A204.1 (cell line): ENCODE data around the gene OR8B4.
"Not testable (repeated sequence)": the region's sequence is repeated elsewhere in the genome, so short reads cannot be mapped to it uniquely, and the experiment has no call there.

Experiments
- FAIRE-seq: peaks from 2 replicates; lab custom pipeline; 2012; peaks lifted over from hg19 to GRCh38; lab: Jason Lieb, UNC

The OR8B4 gene, protein sequence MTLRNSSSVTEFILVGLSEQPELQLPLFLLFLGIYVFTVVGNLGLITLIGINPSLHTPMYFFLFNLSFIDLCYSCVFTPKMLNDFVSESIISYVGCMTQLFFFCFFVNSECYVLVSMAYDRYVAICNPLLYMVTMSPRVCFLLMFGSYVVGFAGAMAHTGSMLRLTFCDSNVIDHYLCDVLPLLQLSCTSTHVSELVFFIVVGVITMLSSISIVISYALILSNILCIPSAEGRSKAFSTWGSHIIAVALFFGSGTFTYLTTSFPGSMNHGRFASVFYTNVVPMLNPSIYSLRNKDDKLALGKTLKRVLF

DNA sequence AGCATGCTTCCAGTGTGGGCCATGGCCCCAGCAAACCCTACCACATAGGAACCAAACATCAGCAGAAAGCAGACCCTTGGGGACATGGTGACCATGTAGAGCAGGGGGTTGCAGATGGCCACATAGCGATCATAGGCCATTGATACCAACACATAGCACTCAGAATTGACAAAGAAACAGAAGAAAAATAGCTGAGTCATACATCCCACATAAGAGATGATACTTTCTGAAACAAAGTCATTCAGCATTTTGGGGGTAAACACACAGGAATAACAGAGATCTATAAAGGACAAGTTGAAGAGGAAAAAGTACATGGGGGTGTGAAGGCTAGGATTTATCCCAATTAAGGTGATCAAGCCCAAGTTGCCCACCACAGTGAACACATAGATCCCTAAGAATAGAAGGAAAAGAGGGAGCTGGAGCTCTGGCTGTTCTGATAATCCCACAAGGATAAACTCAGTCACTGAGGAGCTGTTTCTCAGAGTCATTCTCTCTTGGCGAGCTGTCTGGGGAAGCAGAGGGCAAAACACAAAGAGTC, at the start of gene OR8B4:
Gene OR8B4 (minus strand): TSS at position 488 of the 538 bp plus-strand sequence. CDS start 0 bp downstream, at position 488.
- no peak for FAIRE-seq

GRCh38 chr11:124474079-124474478, 49.4 kb upstream of the OR8B4 start:
- FAIRE-seq, result no peak

DNA sequence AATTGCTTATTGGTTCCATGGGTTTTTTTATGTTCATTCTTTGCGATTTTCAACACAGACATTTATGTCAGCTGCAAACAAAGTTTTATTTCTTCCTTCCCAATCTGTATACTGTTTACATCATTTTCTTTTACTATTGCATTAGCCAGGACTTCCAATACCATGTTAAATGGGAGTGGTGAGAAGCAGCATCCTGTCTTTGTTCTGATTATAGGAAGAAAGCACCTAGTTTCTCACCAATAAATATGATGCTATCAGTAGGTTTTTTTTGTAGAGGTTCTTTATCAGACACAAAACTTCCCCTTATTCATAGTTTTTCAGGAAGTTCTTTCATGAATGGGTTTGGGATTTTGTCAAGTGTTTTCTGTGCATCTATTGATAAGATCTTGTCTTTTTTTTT, 48.8 kb upstream of the OR8B4 start:
- no peak for FAIRE-seq

- FAIRE-seq, result no peak
Observed at GRCh38 chr11:124470561-124471227, 46.0 kb upstream of the OR8B4 start.

DNA sequence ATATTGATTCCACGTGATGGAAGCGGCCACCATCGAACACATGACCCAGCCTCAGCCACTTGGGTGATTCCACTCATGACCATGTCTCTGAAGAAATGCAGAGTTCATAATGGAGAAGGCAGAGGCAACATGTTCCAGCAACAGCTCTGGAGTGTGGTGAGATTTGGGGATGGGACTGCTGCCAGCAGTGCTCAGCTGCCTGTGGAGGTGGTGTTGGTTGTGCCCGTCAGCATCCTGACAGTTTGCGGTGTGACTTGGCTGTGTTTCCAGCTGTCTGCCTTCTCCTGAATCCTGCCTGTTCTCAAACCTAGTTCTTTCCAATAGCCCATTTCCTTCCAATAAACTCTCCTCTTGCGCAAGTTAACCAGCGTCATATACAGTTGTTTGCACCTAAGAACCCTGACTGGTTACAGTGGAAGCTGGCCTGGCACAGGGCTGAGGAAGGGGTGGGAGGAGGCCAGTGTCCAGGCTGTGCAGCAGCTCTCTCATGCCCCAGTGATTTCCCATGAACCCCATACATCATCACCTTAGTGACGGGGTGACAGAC, 42.8 kb upstream of the OR8B4 start:
- FAIRE-seq, result no peak

- no peak for FAIRE-seq
Observed at GRCh38 chr11:124465368-124465767, 40.7 kb upstream of the OR8B4 start.

DNA sequence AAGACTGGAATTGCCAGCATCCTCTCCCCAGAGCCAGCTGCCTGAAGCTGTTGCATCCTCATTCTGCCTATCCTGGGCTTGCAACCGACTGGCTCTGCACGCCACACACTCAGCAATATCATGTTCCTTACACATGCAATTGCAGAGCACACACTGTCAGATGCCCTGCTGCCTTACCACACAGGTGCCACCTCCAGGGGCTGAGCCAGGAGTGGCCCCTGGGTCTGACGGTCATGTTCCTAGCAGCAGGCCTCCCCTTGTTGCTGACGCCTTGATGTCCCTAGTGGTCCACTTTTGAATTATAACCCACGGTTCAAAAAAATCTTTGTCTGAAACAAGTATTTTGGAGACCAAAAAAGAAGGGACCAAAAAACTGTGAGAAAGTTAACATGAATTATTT, 39.3 kb upstream of the OR8B4 start:
- FAIRE-seq, result no peak

GRCh38 chr11:124463324-124463723, 38.7 kb upstream of the OR8B4 start:
- no peak for FAIRE-seq

- FAIRE-seq, result no peak
Observed at GRCh38 chr11:124460459-124460858, 35.8 kb upstream of the OR8B4 start.

DNA sequence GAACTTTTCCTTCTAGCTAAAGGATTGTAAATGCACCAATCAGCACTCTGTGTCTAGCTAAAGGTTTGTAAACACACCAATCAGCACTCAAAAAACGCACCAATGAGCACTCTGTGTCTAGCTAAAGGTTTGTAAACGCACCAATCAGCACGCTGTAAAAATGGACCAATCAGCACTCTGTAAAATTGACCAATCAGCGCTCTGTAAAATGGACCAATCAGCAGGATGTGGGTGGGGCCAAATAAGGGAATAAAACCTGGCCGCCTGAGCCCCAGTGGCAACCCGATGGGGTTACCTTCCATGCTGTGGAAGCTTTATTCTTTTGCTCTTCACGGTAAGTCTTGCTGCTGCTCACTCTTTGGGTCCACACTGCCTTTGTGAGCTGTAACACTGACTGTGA, 34.7 kb upstream of the OR8B4 start:
- not testable (repeated sequence) for FAIRE-seq

DNA sequence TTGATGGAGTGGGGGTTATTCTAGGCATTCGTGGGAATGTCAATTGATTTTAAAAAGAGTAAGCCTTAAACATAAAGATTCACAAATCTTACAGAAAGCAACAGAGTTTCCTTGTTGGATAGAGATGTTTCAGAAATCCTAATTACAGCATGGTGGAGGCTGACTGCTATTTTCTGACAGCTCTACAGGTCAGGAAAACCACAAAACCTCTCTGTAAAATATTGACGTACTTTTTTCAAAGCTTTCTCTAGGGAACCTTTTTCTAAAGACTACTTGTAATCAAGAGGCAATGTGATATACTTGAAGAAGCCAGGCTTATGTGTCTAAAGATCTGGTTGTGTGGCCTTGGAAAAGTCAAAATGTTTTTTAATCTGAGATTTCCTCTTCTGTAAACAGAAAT, 29.9 kb upstream of the OR8B4 start:
- FAIRE-seq, result no peak

- FAIRE-seq, result no peak
Observed at GRCh38 chr11:124446916-124447315, 22.2 kb upstream of the OR8B4 start.

GRCh38 chr11:124445646-124446150, 21.0 kb upstream of the OR8B4 start, which contains the start of gene OR8B8:
TSS of gene OR8B8 (minus strand) at chr11:124445696. CDS start at chr11:124441085, 4,611 bp downstream.
- FAIRE-seq, result no peak

GRCh38 chr11:124442847-124443246, 18.2 kb upstream of the OR8B4 start:
- FAIRE-seq, result no peak

- FAIRE-seq, result no peak
Observed at GRCh38 chr11:124442442-124442841, 17.8 kb upstream of the OR8B4 start.

DNA sequence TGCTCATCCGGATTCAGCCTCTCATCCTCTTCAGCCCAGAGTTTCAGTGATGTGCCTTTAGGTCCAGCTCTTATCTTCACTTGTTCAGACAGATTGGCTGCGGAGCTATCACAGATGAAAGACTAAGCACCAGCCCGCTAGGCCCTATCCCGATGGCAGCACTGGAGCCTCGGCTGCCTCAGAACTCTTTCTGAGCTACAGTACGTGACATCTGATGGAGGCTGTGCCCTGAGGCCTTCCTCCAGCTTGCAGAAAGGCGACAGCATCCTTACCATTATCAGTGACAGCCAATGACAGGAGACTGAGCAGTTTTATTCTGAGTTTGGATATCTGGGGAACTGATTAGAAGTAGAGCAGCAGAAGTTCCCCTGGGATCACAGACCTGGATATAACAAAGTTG, 16.8 kb upstream of the OR8B4 start:
- no peak for FAIRE-seq

DNA sequence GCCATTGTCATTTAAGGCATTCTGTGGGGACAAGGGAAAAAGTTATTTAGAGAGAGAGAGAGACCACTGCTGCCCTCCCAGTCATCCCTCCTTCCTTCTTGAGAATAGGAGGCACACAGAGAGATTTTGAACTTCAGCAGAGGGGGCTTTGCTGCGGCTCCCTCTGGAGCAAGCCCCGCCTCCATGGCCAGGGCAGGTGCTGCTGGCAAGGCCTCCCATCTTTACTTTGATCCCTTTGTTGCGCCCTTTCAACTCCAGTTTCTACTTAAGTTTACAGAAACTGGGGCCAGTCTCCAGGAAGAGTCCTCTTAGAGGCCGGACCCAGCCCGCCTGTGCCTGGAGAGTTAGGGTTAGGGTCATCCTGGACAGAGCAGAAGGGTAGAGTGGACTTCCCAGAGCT, 16.4 kb upstream of the OR8B4 start:
- no peak for FAIRE-seq

- no peak for FAIRE-seq
Observed at GRCh38 chr11:124440608-124441007, 15.9 kb upstream of the OR8B4 start.

GRCh38 chr11:124434699-124435098, 10.0 kb upstream of the OR8B4 start:
- FAIRE-seq, result no peak

GRCh38 chr11:124429599-124429998, 4.9 kb upstream of the OR8B4 start:
- no peak for FAIRE-seq

DNA sequence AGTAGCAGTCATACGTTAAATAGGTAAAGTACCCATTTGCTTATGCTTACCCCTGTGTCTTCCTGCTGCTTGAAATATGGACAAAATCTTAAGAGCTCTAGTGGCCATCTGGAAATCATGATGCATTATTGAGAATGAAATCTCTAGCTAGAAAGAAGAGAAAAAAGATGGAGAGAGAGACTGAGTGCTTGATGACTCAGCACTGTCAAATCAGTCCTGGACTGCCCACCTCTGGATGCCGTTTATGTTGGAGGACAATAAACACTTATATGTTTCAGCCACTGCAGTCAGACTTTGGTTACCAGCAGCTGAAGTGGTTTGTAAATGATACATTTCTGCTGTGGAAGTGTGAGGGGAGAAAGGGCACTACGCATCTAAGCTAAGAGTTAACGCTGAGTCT, 3.6 kb downstream of the OR8B4 start:
- no peak for FAIRE-seq

DNA sequence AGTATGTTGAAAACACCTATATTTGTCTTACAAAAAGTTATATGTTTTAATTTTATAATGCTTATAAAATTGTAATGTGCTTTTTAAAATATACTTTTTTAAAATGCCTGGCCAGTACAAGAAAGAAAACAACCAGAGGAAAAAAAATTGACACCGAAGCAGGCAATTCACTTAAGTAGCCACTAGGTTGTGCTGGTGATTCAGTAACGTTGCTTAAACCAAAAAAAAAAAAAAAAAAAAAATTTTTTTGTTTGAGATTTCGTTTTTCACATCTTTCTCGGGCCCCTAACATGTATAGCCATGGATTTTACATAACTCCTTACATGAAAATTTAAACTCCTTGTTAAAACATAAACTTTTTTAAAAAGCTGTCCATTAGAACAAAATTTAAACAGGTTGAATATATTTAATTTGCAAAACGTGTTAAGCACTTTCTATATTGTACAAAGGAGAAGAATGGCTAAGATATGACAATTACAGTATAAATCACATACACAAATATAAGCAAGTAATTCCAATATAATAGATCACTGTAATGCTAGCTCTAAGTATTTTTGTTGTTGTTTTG, 9.2 kb downstream of the OR8B4 start:
- peak; percentile 92 for FAIRE-seq

DNA sequence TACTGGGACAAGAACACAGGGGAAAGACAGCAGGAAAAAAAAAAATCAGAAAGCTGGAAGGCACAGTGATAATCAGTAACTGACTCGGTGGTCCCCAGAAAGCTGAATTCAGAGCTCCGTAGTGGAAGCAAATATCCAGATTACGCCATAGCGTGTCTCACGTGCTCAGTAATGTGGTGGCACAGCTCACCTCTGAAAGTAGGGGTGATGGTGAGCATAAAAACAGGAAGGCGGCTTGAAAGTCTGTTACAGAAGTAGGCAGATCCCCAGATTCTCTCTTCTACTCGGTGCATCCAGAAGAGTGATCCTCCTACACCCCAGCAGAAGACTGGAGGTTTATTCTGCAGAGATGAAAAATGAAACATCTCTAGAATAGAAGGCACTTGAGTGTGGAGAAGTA, 14.8 kb downstream of the OR8B4 start:
- no peak for FAIRE-seq
